Right renal pelvis (tissue), 4 donors: ENCODE results near the gene MAGI1. TPM values are rescaled to one million over a fixed set of nuclear protein-coding genes. Genes with fewer than 3 reads are reported as not detected.
"Not testable (repeated sequence)": the region's sequence is repeated elsewhere in the genome, so short reads cannot be mapped to it uniquely, and the experiment has no call there.

Experiments used
- DNase-seq, 4 donors: peaks; one replicate each; pipeline ENCODE4 v3.0.0-alpha.2; 2013; ENCODE audit warnings: low read depth in 4 of 4, low spot score in 3 of 4, missing footprints in 1 of 4
- polyA plus RNA-seq, 4 donors: library from polyadenylated mRNA; unstranded; fragments of 120-200 nt; gene quantifications; one replicate each; pipeline ENCODE4 v1.2.1, GENCODE V29; 2013; ENCODE audit not compliant: insufficient read length in 4 of 4

Gene MAGI1
- polyA plus RNA-seq, 4 donors: 25.8 to 32.9 (median 28.6) TPM

- DNase-seq: no peak
Measured at GRCh38 chr3:66041116-66041515, 2.4 kb upstream of the MAGI1 start.

- no peak for DNase-seq
Measured at GRCh38 chr3:66039590-66039887, 821 bp upstream of the MAGI1 start.

DNA sequence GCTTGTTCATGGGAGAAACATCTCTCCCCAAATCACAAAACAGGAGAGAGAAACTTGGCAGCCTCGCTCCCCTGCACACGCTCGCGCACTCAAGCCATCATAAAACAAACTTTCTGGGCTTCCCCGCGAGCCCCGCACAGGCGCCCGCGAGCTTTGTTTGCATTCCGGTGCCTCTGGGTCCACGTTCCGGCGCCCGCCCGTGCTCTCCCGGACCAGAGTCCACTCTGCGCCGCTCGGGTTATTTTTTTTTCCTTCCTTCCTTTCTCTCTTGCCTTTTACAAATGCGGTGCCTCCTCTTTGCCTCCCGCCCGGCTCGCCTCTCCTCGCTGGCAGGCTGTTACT is 363 bp downstream of the MAGI1 start:
- peak in 1 of 4 donors; percentile 25 for DNase-seq

DNA sequence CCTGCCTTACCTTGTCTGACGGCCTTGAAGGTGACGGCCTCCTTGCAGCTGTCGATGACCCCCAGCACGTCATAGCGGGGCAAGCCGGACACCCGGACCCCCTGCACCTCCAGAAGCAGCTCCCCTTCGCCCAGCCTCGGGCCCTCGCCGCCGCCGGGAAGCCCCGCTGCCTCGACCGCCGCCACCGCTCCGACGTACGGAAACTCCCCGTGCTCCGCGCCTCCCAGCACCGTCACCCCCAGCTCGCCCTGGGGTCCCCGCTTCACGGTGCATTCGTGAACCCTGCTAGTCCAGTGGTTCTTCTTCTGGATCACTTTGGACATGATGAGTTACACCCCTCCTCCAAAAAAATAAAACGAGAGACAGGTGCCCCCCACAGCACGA is 740 bp downstream of the MAGI1 start:
- DNase-seq: no peak

DNA sequence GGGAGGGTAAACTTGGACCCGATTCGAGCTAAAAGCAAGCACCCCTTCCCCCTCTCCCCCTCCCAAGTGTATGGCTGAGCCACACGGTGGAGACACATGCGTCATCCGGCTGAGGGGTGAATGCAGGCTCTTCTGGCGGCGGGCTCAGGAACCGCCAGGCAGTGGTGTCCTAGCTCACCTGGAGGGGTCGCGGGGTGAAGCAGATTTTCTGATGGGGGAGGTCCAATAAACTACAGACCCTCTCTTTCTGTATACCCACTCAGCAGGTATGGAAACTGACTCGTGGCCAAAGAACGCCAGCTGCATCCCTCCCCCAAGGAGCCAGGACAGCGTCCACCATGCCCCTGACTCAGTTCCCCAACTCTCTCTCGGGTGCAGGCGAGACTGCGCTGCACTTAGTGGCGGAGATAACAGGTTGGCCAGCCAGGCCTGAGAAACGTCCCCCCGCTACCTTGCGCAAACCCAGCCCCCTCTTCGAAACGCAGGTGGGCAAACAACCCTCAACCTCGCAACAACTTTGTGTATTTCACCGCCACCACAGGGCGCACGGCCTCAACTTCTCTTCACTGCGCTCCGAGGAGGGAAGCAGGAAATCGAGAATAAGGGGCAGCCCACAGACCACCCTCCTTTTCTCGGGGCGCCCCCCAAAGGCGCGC is 1.3 kb downstream of the MAGI1 start:
- DNase-seq: peak in 1 of 4 donors; percentile 23

- DNase-seq: no peak
Measured at GRCh38 chr3:66036586-66037148, 2.1 kb downstream of the MAGI1 start.

- DNase-seq: no peak
Measured at GRCh38 chr3:66035763-66036477, 2.8 kb downstream of the MAGI1 start.

DNA sequence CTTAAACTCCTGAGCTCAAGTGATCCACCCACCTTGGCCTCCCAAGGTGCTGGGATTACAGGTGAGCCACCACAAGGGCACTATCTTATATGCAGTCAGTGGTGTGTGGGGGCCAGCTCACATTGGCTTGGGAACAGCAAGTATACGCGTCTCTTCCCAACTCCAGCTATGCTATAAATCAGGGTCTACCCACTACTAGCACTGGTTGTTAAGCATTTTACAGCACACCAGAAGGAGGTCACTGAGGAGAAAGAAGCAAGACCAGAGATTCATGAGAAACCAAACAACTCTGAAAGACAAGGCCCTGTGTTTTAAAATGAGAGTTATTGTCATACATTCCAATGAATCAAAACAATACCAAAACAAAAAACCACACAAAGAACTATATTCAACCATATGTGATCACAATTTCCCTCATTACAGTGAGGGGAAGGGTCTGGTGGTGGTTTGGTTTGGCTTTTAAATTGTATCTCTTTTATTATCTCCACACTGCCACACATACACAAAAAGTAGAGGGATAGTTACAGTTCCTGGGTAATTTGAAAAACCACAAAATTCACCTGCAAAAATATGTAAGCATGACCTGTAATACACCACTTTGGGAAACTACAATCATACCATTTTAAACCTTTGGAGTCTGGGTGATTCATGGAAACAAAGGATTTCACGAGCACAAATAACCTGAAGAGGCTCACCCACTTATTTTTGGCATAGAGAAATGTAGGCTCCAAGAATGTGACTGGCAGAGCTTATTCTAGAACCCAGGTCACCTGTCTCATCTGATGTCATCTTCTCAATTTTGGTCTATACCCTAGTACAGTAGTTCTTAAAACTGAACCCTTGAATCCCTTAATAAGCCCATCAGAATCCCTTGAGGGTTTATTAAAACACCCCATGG is 5.2 kb downstream of the MAGI1 start:
- DNase-seq: no peak

GRCh38 chr3:66031102-66031698 is 7.5 kb downstream of the MAGI1 start:
- DNase-seq: no peak

DNA sequence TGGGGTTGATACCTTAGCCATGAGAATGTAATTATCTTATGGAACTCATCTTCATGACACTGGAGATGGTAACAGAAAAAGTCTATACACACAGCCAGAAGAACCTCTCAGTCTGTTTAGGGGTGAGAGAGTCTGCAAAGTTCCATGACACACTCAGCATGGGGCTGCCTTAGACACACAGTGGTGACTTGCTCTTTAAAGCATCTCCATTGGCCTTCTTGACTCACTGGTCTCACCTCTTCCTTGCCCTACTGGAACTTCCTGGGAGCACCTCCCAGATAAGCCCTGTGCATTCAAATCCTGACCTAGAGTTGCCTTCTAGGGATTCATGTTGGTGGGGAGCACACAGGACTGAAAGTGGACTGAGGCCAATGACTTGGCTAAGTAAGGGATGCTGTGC is 9.3 kb downstream of the MAGI1 start:
- DNase-seq: no peak

GRCh38 chr3:66029014-66029413 is 9.7 kb downstream of the MAGI1 start:
- no peak for DNase-seq

- DNase-seq: no peak
Measured at GRCh38 chr3:66028457-66028856, 10.3 kb downstream of the MAGI1 start.

GRCh38 chr3:66027099-66027498 is 11.6 kb downstream of the MAGI1 start:
- not testable (repeated sequence) for DNase-seq

GRCh38 chr3:66023738-66024385 is 14.9 kb downstream of the MAGI1 start:
- DNase-seq: no peak

GRCh38 chr3:66023229-66023628 is 15.5 kb downstream of the MAGI1 start:
- no peak for DNase-seq

DNA sequence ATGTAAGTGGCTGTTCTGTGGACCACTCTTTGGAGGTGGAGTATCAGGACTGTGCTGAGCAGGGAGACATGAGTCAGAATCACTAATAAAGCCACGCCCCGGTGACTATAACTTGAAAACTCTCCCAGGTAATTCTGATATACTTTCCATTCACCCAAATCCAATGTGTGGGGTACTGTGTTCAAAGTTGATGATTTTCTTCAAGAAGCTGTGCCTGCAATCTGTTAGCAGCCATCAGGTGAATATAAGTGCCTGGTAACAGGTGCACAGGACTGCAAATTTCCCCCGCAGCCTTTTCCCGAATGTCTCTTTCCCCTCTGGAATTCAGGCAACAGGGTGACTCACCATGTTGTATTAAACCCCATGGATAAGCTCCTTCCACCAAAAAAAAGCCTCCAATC is 17.0 kb downstream of the MAGI1 start:
- DNase-seq: no peak

- no peak for DNase-seq
Measured at GRCh38 chr3:66019896-66020295, 18.8 kb downstream of the MAGI1 start.

DNA sequence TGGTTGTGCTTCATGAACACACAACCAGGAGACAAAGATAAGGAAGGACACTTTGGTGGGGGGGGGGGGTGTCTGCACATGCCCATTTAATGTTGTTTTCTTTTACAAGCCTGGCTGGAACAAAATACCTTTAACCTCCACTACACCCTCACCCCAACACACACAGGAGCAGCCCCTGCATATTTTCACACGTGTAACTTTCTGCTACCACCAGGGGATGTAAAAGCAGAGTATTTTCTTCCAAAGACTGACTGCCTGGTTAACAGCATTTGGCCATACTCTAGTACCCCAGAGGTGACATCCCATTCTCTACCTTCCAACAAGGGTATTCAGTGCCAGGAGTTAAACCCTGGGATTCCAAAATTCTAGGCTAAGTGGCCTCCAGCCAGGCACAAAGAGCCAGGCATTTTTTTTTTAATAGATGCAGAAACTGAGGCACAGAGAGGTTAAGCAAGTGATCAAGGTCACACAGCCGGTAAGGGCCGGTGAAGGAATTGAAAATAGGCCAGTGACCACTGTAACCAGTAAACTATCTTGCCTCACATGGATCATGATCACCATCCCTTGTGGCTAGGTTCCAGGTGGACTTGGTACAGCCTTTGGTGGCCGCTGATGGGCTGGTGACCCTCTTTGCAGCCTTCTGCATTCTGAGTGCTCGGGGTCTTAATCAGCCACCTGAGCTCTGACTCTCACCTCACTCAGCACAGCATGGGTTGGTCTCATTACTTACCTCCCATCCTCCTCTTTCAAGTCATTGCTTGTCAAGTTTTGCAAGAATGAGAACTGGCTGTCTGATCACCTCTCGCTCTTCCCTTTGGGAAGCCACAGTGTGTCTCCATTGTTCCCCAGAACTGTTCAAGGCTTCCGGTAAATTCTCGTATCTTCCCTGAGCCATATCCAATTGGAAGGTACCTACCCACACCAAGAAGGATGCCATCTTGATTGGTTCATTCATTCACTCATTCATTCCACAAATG is 20.4 kb downstream of the MAGI1 start:
- no peak for DNase-seq

- no peak for DNase-seq
Measured at GRCh38 chr3:66017591-66017990, 21.1 kb downstream of the MAGI1 start.
